Mucosa of rectum (tissue), 2 donors: ENCODE measurements around the gene SEMA4F.

Source experiments
- H3K27ac ChIP-seq, 2 donors: one replicate each; pipeline ENCODE4 v1.7.0; 2013; ENCODE audit warnings: inconsistent platforms in 2 of 2, low read depth in 2 of 2, low read length in 2 of 2
- H3K27me3 ChIP-seq, 2 donors: one replicate each; pipeline ENCODE4 v1.7.0; 2013; ENCODE audit warnings: low read length in 2 of 2; ENCODE audit not compliant: control insufficient read depth in 2 of 2, insufficient read depth in 2 of 2
- H3K36me3 ChIP-seq, 2 donors: one replicate each; pipeline ENCODE4 v1.7.0; 2013; ENCODE audit warnings: low read length in 2 of 2; ENCODE audit not compliant: control insufficient read depth in 2 of 2, insufficient read depth in 2 of 2
- H3K4me1 ChIP-seq, 2 donors: one replicate each; pipeline ENCODE4 v1.7.0; 2013; ENCODE audit warnings: low read length in 2 of 2, mild to moderate bottlenecking in 1 of 2; ENCODE audit not compliant: control insufficient read depth in 2 of 2, insufficient read depth in 2 of 2
- H3K4me3 ChIP-seq, 2 donors: one replicate each; pipeline ENCODE4 v1.7.0; 2013; ENCODE audit warnings: low read length in 2 of 2
- H3K9ac ChIP-seq, 2 donors: one replicate each; pipeline ENCODE4 v1.7.0; 2013; ENCODE audit warnings: low read length in 2 of 2, low read depth in 1 of 2, mild to moderate bottlenecking in 1 of 2
- H3K9me3 ChIP-seq, 2 donors: one replicate each; pipeline ENCODE4 v1.7.0; 2013; ENCODE audit warnings: low read length in 2 of 2; ENCODE audit not compliant: control insufficient read depth in 2 of 2
- donor health status: healthy.
- donor health status: Normal muscosa, but diverticular disease.

Gene SEMA4F

GRCh38 chr2:74703373-74703772 is 49.3 kb downstream of the SEMA4F start:
- Histone ChIP-seq H3K4me1 (peaks cover 0 to 8% of the 10 kb centered on the region in 2 donors), H3K9me3 (no peaks in the 10 kb centered on the region), H3K9ac (no peak overlapping the region), H3K4me3 (no peak overlapping the region), H3K27me3 (no peaks in the 10 kb centered on the region), H3K27ac (no peak overlapping the region), H3K36me3 (no peaks in the 10 kb centered on the region)

GRCh38 chr2:74704216-74704615 is 50.2 kb downstream of the SEMA4F start:
- H3K4me3 ChIP-seq = no peak overlapping the region
- no peaks in the 10 kb centered on the region for H3K27me3 ChIP-seq
- no peak overlapping the region for H3K9ac ChIP-seq
- peaks cover 0 to 8% of the 10 kb centered on the region in 2 donors for H3K4me1 ChIP-seq
- H3K36me3 ChIP-seq = no peaks in the 10 kb centered on the region
- no peaks in the 10 kb centered on the region for H3K9me3 ChIP-seq
- no peak overlapping the region for H3K27ac ChIP-seq

- no peak overlapping the region for H3K27ac ChIP-seq
- H3K27me3 ChIP-seq = no peaks in the 10 kb centered on the region
- H3K4me1 ChIP-seq = peaks cover 0 to 6% of the 10 kb centered on the region in 2 donors
- no peak overlapping the region for H3K4me3 ChIP-seq
- H3K36me3 ChIP-seq = no peaks in the 10 kb centered on the region
- no peaks in the 10 kb centered on the region for H3K9me3 ChIP-seq
- H3K9ac ChIP-seq = no peak overlapping the region
These were observed 52.7 kb downstream of the SEMA4F start for GRCh38 chr2:74706741-74707140.

GRCh38 chr2:74707837-74708236 is 53.8 kb downstream of the SEMA4F start:
- Histone ChIP-seq H3K27me3 (no peaks in the 10 kb centered on the region), H3K27ac (no peak overlapping the region), H3K9ac (no peak overlapping the region), H3K9me3 (no peaks in the 10 kb centered on the region), H3K4me1 (no peaks in the 10 kb centered on the region), H3K36me3 (no peaks in the 10 kb centered on the region), H3K4me3 (no peak overlapping the region)

GRCh38 chr2:74708296-74708695 is 54.2 kb downstream of the SEMA4F start:
- Histone ChIP-seq H3K27ac (no peak overlapping the region), H3K4me3 (no peak overlapping the region), H3K9ac (no peak overlapping the region), H3K9me3 (no peaks in the 10 kb centered on the region), H3K36me3 (no peaks in the 10 kb centered on the region), H3K27me3 (no peaks in the 10 kb centered on the region), H3K4me1 (no peaks in the 10 kb centered on the region)

GRCh38 chr2:74708883-74709282 is 54.8 kb downstream of the SEMA4F start:
- H3K27me3 ChIP-seq = no peaks in the 10 kb centered on the region
- no peaks in the 10 kb centered on the region for H3K36me3 ChIP-seq
- no peak overlapping the region for H3K4me3 ChIP-seq
- H3K27ac ChIP-seq = no peak overlapping the region
- no peak overlapping the region for H3K9ac ChIP-seq
- H3K9me3 ChIP-seq = no peaks in the 10 kb centered on the region
- H3K4me1 ChIP-seq = no peaks in the 10 kb centered on the region

GRCh38 chr2:74712223-74713053 is 58.4 kb downstream of the SEMA4F start:
- H3K36me3 ChIP-seq = no peaks in the 10 kb centered on the region
- no peak overlapping the region for H3K9ac ChIP-seq
- peaks cover 3 to 16% of the 10 kb centered on the region in 2 donors for H3K4me1 ChIP-seq
- no peaks in the 10 kb centered on the region for H3K27me3 ChIP-seq
- no peak overlapping the region for H3K27ac ChIP-seq
- no peaks in the 10 kb centered on the region for H3K9me3 ChIP-seq
- H3K4me3 ChIP-seq = no peak overlapping the region

GRCh38 chr2:74714691-74715080 is 60.6 kb downstream of the SEMA4F start:
- H3K36me3 ChIP-seq = no peaks in the 10 kb centered on the region
- H3K4me3 ChIP-seq = peak overlapping the region; percentile 77 to 82
- H3K27me3 ChIP-seq = no peaks in the 10 kb centered on the region
- H3K9me3 ChIP-seq = no peaks in the 10 kb centered on the region
- peaks cover 5 to 33% of the 10 kb centered on the region in 2 donors for H3K4me1 ChIP-seq
- H3K27ac ChIP-seq = peak overlapping the region in 1 of 2 donors; percentile 84
- H3K9ac ChIP-seq = no peak overlapping the region

GRCh38 chr2:74715081-74715791 is 61.2 kb downstream of the SEMA4F start:
- no peaks in the 10 kb centered on the region for H3K9me3 ChIP-seq
- peak overlapping the region; percentile 77 to 82 for H3K4me3 ChIP-seq
- H3K9ac ChIP-seq = peak overlapping the region; percentile 60 to 87
- H3K36me3 ChIP-seq = no peaks in the 10 kb centered on the region
- H3K27ac ChIP-seq = peak overlapping the region; percentile 82 to 84
- peaks cover 0 to 2% of the 10 kb centered on the region in 2 donors for H3K27me3 ChIP-seq
- peaks cover 8 to 36% of the 10 kb centered on the region in 2 donors for H3K4me1 ChIP-seq

GRCh38 chr2:74715880-74716279 is 61.8 kb downstream of the SEMA4F start:
- Histone ChIP-seq H3K36me3 (no peaks in the 10 kb centered on the region), H3K4me3 (peak overlapping the region; percentile 77 to 82), H3K27ac (peak overlapping the region; percentile 82 to 84), H3K4me1 (peaks cover 8 to 36% of the 10 kb centered on the region in 2 donors), H3K27me3 (peaks cover 0 to 2% of the 10 kb centered on the region in 2 donors), H3K9me3 (no peaks in the 10 kb centered on the region), H3K9ac (peak overlapping the region; percentile 60 to 87)
